ENCODE measurements around the gene XRRA1.

- TF ChIP-seq, protein P1, sequence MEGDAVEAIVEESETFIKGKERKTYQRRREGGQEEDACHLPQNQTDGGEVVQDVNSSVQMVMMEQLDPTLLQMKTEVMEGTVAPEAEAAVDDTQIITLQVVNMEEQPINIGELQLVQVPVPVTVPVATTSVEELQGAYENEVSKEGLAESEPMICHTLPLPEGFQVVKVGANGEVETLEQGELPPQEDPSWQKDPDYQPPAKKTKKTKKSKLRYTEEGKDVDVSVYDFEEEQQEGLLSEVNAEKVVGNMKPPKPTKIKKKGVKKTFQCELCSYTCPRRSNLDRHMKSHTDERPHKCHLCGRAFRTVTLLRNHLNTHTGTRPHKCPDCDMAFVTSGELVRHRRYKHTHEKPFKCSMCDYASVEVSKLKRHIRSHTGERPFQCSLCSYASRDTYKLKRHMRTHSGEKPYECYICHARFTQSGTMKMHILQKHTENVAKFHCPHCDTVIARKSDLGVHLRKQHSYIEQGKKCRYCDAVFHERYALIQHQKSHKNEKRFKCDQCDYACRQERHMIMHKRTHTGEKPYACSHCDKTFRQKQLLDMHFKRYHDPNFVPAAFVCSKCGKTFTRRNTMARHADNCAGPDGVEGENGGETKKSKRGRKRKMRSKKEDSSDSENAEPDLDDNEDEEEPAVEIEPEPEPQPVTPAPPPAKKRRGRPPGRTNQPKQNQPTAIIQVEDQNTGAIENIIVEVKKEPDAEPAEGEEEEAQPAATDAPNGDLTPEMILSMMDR (conservative IDR thresholded peaks at IDR 0.05; ENCODE audit: low read depth, low read length) = no peak
- TF ChIP-seq EZH2 (IDR thresholded peaks at IDR 0.05; ENCODE audit: low read length, unreplicated experiment) = no peak
Observed at GRCh38 chr11:74902342-74902741, 46.5 kb downstream of the XRRA1 start.

Measured in PC-3 (cell line).